HG03039 (cell line): ENCODE data around the gene ZDHHC21.
"Not testable (repeated sequence)": the region's sequence is repeated elsewhere in the genome, so short reads cannot be mapped to it uniquely, and the experiment has no call there.

Source experiments
- ATAC-seq: cut with Tn5 transposase; IDR thresholded peaks from one replicate; pipeline ENCODE4 v1.9.1; 2021; ENCODE audit warnings: mild to moderate bottlenecking, moderate library complexity; ENCODE audit not compliant: unreplicated experiment

Gene ZDHHC21

DNA sequence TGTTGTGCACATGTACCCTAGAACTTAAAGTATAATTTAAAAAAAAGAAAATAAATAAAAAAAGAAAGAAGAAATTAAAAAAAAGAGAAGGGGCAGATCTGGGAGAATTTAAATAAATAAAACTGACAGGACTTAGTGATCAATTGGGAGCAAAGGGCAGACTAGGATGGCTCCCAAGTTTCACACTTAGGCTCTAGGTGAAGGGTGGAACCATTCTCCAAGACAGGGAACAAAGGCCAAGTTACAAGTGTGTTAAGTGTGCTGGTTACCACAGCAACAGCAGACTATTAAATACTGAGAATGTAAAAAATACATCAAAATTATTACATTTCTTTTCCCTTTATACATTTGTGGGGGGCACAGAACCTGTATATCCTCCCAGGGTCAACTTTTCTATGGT is 7.1 kb downstream of the ZDHHC21 start:
- no peak for ATAC-seq

DNA sequence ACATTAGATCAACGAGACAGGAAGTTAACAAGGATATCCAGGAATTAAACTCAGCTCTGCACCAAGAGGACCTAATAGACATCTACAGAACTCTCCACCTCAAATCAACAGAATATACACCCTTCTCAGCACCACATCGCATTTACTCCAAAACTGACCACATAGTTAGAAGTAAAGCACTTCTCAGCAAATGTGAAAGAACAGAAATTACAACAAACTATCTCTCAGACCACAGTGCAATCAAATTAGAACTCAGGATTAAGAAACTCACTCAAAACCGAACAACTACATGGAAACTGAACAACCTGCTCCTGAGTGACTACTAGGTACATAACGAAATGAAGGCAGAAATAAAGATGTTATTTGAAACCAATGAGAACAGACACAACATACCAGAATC is 10.6 kb downstream of the ZDHHC21 start:
- ATAC-seq = not testable (repeated sequence)

DNA sequence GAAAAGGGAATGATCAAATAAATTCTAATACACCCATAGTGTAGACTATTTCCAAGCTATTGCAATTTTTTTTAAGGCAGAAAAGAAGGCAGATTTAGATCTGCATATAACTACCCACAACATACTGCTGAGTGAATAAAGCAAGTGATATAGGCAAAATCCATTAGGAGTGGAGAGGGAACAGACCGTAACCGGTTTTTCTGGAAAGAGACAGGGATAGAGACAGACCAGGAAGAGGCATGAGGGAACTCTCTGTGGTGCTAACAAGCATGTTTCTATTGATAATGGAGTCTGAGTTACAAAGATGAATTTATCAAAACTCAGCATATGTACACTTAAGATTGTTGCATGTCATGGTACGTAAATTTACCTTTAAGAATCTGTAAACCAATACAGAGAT is 14.5 kb downstream of the ZDHHC21 start:
- no peak for ATAC-seq

DNA sequence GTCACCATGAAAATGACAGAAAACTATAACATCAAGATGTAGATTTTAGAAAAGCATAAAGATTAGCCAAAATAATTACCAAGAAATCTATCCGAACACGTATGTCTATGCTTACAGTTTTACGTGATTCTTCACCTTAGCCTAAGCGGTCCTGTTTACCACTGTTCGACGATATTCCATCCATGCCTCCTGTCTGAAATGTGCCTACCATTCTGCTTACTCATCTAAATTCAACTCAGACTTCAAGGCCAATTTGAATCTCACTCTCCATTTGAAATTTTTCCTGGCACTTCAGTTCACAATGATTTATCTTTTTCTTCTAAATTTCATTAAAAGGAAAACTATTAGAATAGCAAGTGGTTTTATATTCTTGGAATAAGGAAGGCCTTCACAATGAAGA is 15.4 kb downstream of the ZDHHC21 start:
- no peak for ATAC-seq

DNA sequence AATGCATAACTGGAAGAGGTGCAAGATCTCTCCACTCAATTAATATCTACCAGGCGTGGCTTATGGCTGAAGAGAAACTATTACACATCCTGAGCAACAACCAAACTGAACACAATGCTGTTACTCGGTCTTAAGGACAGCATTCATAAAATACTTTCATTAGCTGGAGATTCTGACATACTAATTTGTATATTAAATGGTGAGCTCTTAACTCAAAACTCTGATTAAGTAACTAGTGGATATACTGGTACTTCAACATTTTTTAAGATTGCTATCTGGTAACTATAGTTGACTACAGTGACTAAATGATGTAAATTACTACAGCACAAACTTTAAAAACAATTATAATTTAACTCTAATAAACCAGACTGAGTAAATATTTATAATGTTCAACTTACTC is 15.8 kb downstream of the ZDHHC21 start:
- no peak for ATAC-seq

DNA sequence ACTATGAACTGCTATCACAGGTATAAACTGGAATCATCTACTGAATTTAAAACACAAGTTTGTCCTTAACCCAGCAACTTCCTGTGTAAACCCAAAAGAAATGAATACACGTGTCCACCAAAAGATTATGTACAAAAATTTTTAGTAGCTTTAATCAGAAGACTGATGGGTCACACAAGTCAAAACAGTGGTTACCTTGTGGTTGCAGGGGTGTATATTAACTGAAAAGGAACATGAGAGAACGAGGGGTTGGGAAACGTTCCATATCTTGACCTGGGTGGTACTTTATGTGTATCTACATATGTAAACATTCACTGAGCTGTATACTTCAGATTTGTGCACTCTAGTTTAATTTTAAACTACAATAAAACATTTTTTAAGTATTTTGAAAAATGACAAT is 18.6 kb downstream of the ZDHHC21 start:
- no peak for ATAC-seq

DNA sequence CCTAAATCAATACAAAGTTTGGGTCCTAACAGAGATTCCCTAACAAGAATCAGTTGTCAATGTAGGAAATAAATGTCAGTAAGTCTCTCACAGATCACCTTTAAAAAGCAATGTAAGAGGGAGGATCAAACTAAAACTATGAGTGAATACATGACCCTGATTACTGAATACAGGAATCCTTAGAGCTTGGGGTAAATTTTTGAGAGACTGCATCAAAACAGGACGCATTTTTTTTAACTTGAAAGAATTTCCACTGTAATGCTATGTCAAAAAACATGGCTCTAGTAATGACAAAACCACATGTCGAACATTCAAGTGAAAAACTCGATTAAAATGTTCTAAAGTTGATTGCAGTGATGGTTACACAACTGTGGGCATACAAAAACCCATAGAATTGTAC is 21.9 kb downstream of the ZDHHC21 start:
- ATAC-seq = no peak

DNA sequence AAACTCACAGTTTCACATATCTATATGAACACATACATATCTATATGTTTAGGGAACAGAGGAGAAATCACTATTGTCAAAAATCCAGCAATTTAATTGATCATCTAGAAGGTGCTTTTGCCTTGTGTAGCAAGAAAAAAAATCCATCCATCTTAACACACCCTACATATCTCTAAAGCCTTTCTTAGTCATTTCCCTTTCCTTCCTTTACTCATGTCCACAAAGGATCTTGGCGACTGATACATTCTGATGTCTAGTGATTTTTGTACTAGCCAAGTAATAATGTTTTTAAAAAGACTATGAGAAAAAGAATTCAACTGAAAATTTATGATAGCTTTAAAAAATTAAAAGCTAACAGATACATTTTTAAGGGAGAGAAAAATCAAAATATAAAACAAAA is 22.5 kb downstream of the ZDHHC21 start:
- no peak for ATAC-seq

DNA sequence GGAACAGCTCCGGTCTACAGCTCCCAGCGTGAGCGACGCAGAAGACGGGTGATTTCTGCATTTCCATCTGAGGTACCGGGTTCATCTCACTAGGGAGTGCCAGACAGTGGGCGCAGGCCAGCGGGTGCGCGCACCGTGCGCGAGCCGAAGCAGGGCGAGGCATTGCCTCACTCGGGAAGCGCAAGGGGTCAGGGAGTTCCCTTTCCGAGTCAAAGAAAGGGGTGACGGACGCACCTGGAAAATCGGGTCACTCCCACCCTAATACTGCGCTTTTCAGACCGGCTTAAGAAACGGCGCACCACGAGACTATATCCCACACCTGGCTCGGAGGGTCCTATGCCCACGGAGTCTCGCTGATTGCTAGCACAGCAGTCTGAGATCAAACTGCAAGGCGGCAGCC is 29.2 kb downstream of the ZDHHC21 start:
- not testable (repeated sequence) for ATAC-seq

DNA sequence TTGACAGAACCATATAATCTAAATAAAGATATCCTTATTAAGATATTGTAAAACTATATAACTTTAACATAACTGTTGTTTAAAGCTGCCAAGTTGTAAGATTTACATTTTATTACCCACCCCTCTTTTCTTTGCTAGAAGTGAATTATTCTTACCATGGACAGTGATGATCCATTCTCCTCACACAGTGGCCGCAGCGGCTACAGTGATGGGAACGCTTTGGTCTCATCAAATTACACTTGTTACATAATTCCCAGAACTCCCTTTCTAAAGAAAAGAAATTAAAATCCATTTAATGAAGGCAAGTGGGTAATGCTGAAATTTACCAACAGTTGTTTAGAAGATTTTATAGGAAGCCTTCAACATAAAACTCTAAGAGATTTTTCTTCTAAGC is 31.2 kb downstream of the ZDHHC21 start:
- ATAC-seq = no peak

DNA sequence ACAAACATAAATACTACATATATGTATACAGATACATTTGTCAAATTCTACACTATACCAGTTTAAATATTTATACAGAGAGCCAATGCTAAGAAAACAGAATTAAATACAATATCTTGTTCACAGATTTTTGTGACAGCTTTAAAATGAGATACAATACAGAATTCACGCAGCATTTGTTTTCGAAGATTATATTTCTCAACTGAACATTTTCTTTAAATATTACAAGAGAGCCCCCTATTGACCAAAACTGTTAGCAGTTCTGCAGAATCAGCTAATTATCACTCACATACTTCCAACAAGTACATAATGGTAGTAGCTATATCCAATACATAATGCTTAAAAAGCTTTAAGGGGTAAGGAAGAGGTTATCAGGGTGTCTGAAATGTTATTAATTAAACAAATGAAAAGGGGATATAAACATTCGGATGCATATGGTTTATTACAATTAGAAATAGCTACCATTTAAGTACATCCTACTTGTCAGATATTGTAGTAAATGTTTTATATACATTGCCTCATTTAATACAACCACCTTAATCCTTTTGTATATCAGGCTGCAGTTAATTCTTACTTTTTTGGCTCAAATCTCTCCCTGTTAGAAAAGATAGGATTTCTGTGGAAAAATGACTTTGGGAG is 31.7 kb downstream of the ZDHHC21 start:
- no peak for ATAC-seq

DNA sequence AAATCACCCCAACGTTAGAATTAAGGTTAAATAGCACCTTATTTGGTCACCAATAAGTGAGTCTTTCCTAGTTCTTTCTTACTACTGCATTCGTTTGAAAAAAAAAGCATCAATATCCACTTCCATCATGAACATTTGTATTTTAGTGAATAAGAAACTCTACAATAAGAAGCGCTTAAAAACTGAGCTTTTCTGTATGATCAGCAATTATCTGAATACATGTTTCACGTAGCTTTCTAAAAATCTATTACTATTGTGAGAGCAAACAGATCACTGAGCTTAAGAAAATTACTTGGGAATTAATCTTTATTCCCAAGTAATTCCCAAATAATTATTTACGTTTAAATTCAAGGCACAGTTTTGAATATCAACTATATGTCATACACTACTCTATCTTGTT is 32.5 kb downstream of the ZDHHC21 start:
- no peak for ATAC-seq

DNA sequence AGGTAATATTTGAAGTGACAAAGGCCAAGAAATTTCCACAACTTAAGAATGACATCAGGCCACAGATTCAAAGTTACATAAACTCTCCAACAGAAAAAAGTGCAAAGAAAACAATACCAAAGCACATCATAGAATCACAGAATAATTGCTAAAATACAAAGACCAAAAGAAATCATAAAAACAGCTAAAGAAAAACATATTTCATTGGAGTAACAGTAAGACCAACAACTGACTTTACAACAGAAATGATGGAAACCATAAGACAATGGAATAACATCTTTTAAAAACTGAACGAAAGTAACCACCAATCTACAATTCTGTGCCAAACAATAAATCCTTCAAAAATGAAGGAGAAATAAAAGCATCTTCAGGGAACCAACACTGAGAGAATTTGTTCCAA is 38.3 kb downstream of the ZDHHC21 start:
- ATAC-seq = no peak

DNA sequence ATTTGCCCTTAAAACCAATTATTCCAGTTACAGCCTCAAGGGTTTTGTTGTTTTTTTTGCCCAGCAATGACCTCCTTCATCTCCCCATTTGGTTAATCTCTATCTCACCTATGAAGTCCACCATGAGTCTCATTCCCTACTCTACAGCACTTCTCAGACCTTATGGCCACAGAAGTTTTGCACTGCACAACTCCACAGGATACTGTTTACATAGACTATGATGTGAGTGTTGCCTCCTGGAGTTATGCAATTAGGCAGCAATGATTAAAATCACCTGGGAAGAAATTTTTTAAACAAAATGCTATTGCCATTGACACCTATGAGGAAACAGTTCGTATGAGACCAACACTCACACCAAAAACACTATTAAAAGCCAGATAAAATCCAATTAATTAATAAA is 39.7 kb downstream of the ZDHHC21 start:
- ATAC-seq = no peak

DNA sequence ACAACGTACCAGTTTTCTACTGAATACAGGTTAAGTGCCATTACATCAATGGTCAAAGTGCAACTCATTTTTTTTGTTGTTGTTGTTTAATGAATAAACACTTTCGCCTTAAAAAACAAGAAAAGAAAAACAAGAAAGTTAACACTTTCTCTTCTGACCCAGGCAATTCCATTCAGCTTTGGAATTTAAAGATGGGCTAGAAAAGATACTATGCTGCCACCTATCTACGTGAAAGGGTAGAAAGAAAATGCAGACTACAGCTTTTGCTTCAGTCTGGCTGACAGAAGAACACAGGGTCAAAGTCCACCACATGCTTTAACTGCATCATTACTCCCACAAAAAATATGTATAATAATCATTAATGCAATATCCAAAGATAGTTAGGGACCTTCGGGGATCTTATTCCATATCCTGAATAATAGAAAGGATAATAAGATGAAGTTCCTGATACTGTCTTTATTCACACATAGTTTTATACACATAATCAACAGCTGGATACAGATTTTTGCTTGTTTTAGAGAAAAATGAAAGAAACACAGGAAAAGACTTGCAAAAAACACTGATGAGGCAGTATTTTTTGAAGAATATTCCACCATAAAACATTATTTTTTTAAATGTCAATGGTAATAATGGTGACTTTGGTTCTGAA is 40.4 kb downstream of the ZDHHC21 start:
- no peak for ATAC-seq

DNA sequence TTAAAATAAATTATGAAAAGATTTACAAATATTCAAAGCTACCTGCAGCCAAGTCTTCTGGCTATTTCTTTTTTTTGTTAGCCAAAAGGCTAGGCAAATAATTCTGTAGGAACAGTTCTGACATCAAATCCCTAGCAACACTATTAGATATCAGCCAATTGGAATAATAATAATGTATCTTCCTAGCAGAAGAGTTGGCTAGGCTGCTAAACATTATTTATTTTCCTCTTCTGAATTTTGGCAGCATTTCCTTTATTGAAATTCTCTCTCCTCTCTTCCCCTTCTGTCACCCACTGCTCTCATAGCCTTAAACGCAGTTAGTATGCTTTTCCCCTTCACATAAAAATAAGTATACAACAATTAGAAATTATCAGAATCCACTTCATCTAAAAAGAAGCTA is 42.6 kb downstream of the ZDHHC21 start:
- ATAC-seq = no peak

DNA sequence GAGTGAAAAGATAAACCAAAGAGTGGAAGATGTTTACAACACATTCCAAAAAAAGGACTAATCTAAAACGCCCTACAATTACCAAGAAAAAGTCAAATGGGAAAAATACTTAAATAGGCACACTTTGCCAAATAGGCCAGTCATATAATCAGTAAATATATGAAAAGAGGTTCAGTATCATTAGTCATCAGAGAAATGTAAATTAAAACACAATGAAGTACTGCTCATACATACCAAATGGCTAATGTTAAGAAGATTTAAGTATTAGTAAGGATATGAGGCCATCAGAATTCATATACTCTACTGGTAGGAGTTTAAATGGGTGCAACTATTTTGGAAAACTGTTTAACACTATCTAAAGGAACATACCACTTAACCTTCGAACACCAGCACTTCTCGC is 47.6 kb downstream of the ZDHHC21 start:
- no peak for ATAC-seq

DNA sequence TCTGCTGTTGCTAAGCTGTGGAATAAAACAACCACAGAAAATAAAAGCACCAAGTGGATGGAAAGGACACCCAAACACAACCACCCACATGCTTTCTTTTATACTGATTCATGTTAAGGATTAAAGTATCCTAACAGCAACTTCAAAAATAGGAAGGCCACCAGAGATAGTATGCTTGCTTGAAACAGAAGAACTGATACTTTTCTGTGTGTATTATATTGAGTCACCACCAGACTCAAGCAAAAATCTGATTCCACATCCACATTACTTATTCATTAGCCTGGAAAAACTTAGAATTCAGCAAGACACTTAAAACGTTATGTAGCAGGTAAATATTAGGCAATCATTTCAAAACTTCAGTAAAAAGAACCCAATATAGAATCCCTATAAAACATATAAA is 52.3 kb downstream of the ZDHHC21 start:
- no peak for ATAC-seq

DNA sequence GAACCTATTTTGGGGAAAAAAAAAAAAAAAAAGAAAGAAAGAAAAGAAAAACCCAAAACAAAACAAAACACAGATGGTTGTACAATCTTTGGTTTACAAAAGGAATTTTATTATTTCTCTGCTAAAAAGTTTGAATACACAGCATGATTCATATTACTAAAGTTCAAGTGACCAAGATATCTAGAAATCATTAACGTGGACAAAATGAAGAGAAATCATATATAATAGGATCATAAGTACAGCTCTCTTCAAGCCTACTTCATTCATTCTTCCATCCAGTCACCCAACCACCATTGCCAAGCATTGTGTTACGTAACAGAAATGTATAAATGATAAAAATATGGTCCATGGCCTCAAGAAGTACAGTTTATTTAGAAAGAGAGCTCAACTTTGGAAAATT is 52.9 kb downstream of the ZDHHC21 start:
- no peak for ATAC-seq

DNA sequence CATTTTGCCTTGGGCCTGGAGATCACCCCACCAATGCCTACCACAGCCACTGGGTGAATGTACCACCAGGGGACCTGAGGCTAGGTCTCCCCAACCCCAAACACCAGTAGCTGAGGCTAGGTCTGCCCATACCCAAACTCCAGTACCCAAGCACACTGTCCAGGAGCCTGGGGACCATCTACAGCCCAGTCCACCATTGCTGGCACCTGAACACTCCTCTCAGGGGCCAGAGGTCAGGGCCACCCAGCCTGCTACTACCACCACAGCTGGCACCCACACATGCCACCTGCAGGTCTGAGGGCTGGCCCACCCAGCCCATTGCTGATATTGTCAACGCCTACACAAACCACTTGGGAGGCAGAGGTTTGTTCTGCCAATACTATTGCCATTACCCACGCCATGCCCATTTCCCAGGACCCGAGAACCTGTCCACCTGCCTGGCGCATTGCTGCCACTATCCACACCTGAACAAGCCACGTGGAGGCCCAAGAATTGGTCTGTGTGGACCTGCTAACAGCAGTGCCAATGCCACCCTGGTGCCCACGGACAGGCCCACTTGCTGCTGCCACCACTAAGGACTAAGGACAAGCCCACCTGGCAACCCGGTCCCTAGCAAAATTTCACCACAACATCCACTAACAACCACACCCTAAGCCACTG is 59.2 kb downstream of the ZDHHC21 start:
- ATAC-seq = no peak

DNA sequence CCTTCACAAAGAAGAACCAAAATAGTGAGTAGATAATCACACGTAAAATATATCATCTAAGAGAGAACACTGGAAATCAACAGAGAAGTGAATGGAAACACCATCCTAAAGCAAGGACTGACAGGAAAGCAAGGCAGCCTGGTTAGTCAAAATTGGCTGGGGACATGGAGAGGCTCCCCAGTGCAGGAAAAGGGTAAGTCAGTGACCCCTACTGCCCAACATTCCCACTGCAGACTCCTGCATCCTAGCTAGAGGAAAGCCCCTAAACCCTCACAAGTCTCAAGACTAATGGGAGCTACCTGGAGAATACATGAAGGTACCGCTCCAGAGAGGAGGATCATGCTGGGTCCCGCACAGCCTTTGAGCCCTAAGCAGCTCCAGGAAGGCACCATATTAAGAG is 60.1 kb downstream of the ZDHHC21 start:
- no peak for ATAC-seq

DNA sequence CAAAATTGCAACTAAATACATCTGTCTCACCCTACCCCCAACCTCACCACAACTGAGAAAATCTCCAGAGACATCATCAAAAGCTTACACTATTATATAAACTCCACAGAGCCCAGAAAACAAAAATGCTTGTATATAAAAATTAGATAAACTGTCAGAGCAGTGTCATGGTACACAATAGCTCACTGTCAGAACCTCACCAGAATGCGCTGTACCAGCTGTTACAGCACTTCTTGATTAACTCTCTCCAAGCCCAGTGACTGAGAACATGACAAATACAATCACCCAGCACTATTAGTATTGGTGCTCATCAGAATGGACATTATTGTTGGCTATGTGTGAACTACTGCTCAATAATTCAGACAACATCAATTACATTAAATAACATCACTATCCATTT is 65.7 kb downstream of the ZDHHC21 start:
- no peak for ATAC-seq
